ENCODE data around the gene MRM3. TPM values are rescaled to one million over a fixed set of nuclear protein-coding genes. Genes with fewer than 3 reads are reported as not detected.

Gene MRM3
- total and polyA plus RNA-seq, 12 donors = 12.9 to 34.6 (median 19.1) TPM

- no peaks in the 10 kb centered on the region for H3K27me3 ChIP-seq
These were observed 56.3 kb downstream of the MRM3 start for GRCh38 chr17:838486-838885.

GRCh38 chr17:841313-841712 is 59.2 kb downstream of the MRM3 start:
- TF ChIP-seq POLR2A (IDR thresholded peaks at IDR 0.05) = no peak
- no peak for TF ChIP-seq CTCF (IDR thresholded peaks at IDR 0.05)
- WGBS, 4 donors = 72 to 84% (median 78%) methylated on average over 15 to 33 of the region's 33 CpGs
- no peak overlapping the region for H3K27ac ChIP-seq
- intact Hi-C loops (cut with DNase I) = no loop called here
- DNase-seq = no peak
- no peaks in the 10 kb centered on the region for H3K36me3 ChIP-seq (replicated peaks in 1 of 2)
- H3K4me3 ChIP-seq = no peak overlapping the region
- no peaks in the 10 kb centered on the region for H3K9me3 ChIP-seq (replicated peaks in 1 of 3)
- no peaks in the 10 kb centered on the region for H3K4me1 ChIP-seq (replicated peaks in 1 of 2)
- no peaks in the 10 kb centered on the region for H3K27me3 ChIP-seq

More at GRCh38 chr17:838486-838885, 56.3 kb downstream of the MRM3 start:
- Histone ChIP-seq H3K27ac (no peak overlapping the region), H3K4me1 (replicated peaks in 1 of 2) (no peaks in the 10 kb centered on the region), H3K9me3 (replicated peaks in 1 of 3) (no peaks in the 10 kb centered on the region), H3K36me3 (replicated peaks in 1 of 2) (no peaks in the 10 kb centered on the region), H3K4me3 (no peak overlapping the region)
- 89 to 95% (median 91%) methylated on average over 11 of the region's 11 CpGs for WGBS, 4 donors
- DNase-seq = no peak
- intact Hi-C loops (cut with DNase I) = no loop called here
- no peak for TF ChIP-seq CTCF (IDR thresholded peaks at IDR 0.05)
- no peak for TF ChIP-seq POLR2A (IDR thresholded peaks at IDR 0.05)

Other genes starting within 250 kb of the MRM3 start
- 10 to 100 TPM; 18.1 to 87.7 (median 47.9) TPM for gene VPS53, start 67.5 kb upstream of the MRM3 start, total RNA-seq
- 10 to 100 TPM; 12.6 to 26.5 (median 19.1) TPM for gene VPS53, start 67.5 kb upstream of the MRM3 start, polyA plus RNA-seq
- gene TLCD3A, start 49.8 kb upstream of the MRM3 start, total RNA-seq = 1 to 10 TPM in 8 of 9 donors, under 1 TPM in 1; 0.72 to 8.7 (median 4.9) TPM
- 1 to 10 TPM; 2.2 to 6.6 (median 2.6) TPM for gene TLCD3A, start 49.8 kb upstream of the MRM3 start, polyA plus RNA-seq
- gene GEMIN4, start 30.1 kb upstream of the MRM3 start, total RNA-seq = 10 to 100 TPM in 8 of 9 donors, 1 to 10 TPM in 1; 9.0 to 22.8 (median 14.7) TPM
- gene GEMIN4, start 30.1 kb upstream of the MRM3 start, polyA plus RNA-seq = 10 to 100 TPM in 1 of 3 donors, 1 to 10 TPM in 2; 5.3 to 11.9 (median 8.4) TPM
- gene GLOD4, start 73 bp upstream of the MRM3 start, total RNA-seq = 100 to 1,000 TPM in 1 of 9 donors, 10 to 100 TPM in 8; 57.1 to 107 (median 75.3) TPM
- gene GLOD4, start 73 bp upstream of the MRM3 start, polyA plus RNA-seq = 100 to 1,000 TPM in 1 of 3 donors, 10 to 100 TPM in 2; 29.8 to 106 (median 33.2) TPM
- 10 to 100 TPM in 7 of 9 donors, 1 to 10 TPM in 2; 3.6 to 24.7 (median 12.8) TPM for gene NXN, start 197.4 kb downstream of the MRM3 start, total RNA-seq
- 1 to 10 TPM; 3.9 to 9.6 (median 5.7) TPM for gene NXN, start 197.4 kb downstream of the MRM3 start, polyA plus RNA-seq
- 10 to 100 TPM; 13.7 to 49.0 (median 15.3) TPM for gene TIMM22, start 214.8 kb downstream of the MRM3 start, total RNA-seq
- 10 to 100 TPM in 1 of 3 donors, 1 to 10 TPM in 2; 7.8 to 17.8 (median 8.4) TPM for gene TIMM22, start 214.8 kb downstream of the MRM3 start, polyA plus RNA-seq